MCF 10A (cell line): ENCODE measurements around the gene NFATC3. TPM values are rescaled to one million over a fixed set of nuclear protein-coding genes. Genes with fewer than 3 reads are reported as not detected.

Experiments used
- BruUV-seq: library from RNA; stranded (reverse); fragments of 400-500 nt; replicated peaks from 2 replicates; lab custom pipeline; 2021; lab: Mats Ljungman, UMichigan
- CTCF ChIA-PET: fragments of 300-600 bp; sonication (Branson Sonifier 250); formaldehyde crosslinking; extraction: SDS; loops from one replicate; lab custom pipeline; 2021; ENCODE audit warnings: antibody characterized with exemption, inconsistent platforms; lab: Yijun Ruan, JAX
- POLR2A ChIA-PET: fragments of 300-600, 350-650 bp; sonication (Branson Sonifier 250); formaldehyde crosslinking; extraction: SDS; loops from one replicate; lab custom pipeline; 2020; ENCODE audit warnings: antibody characterized with exemption, inconsistent platforms; lab: Yijun Ruan, JAX
- DNase-seq: peaks from one replicate; pipeline ENCODE4 v3.0.0-alpha.2; 2018; ENCODE audit not compliant: unreplicated experiment
- H3K27ac Mint-ChIP-seq: one replicate; pipeline ENCODE4 v1.8.0; 2022; ENCODE audit warnings: mild to moderate bottlenecking, low read depth, mixed read lengths; ENCODE audit not compliant: unreplicated experiment
- H3K27me3 Mint-ChIP-seq: one replicate; pipeline ENCODE4 v1.8.0; 2022; ENCODE audit warnings: mixed read lengths; ENCODE audit not compliant: insufficient read depth, unreplicated experiment
- H3K36me3 Mint-ChIP-seq: one replicate; pipeline ENCODE4 v1.8.0; 2022; ENCODE audit warnings: mild to moderate bottlenecking, moderate library complexity, mixed read lengths; ENCODE audit not compliant: insufficient read depth, unreplicated experiment
- H3K4me1 Mint-ChIP-seq: one replicate; pipeline ENCODE4 v1.8.0; 2022; ENCODE audit warnings: mixed read lengths; ENCODE audit not compliant: insufficient read depth, unreplicated experiment
- H3K4me3 Mint-ChIP-seq: one replicate; pipeline ENCODE4 v1.8.0; 2022; ENCODE audit warnings: mild to moderate bottlenecking, moderate library complexity, mixed read lengths; ENCODE audit not compliant: unreplicated experiment
- H3K9me3 Mint-ChIP-seq: one replicate; pipeline ENCODE4 v1.8.0; 2022; ENCODE audit warnings: mixed read lengths; ENCODE audit not compliant: unreplicated experiment
- intact Hi-C: fragments of 100-400 bp; cut with micrococcal nuclease; formaldehyde crosslinking; loops from 2 replicates; pipeline ENCODE4 v1.14.1; 2022
- total RNA-seq: library from RNA; stranded (reverse); gene quantifications from 2 replicates; pipeline ENCODE4 v1.2.3, GENCODE V29; 2022
- TF ChIP-seq, protein P1 (sequence below): fragments of 200-600 bp; IDR thresholded peaks from one replicate; pipeline ENCODE4 v1.8.0; 2022; ENCODE audit warnings: antibody characterized with exemption, mild to moderate bottlenecking; ENCODE audit not compliant: unreplicated experiment

NFATC3 gene
- total RNA-seq, 1 experiment from 2014 or later: 24.1 TPM

GRCh38 chr16:68236137-68236825 lies 151.1 kb downstream of the NFATC3 start:
- Mint-ChIP-seq H3K9me3 (no peaks in the 10 kb centered on the region), H3K36me3 (peaks cover 30% of the 10 kb centered on the region), H3K4me1 (peaks cover 16% of the 10 kb centered on the region), H3K27ac (peak overlapping the region; percentile 94), H3K4me3 (peak overlapping the region; percentile 81), H3K27me3 (no peaks in the 10 kb centered on the region)
- TF ChIP-seq, protein P1, sequence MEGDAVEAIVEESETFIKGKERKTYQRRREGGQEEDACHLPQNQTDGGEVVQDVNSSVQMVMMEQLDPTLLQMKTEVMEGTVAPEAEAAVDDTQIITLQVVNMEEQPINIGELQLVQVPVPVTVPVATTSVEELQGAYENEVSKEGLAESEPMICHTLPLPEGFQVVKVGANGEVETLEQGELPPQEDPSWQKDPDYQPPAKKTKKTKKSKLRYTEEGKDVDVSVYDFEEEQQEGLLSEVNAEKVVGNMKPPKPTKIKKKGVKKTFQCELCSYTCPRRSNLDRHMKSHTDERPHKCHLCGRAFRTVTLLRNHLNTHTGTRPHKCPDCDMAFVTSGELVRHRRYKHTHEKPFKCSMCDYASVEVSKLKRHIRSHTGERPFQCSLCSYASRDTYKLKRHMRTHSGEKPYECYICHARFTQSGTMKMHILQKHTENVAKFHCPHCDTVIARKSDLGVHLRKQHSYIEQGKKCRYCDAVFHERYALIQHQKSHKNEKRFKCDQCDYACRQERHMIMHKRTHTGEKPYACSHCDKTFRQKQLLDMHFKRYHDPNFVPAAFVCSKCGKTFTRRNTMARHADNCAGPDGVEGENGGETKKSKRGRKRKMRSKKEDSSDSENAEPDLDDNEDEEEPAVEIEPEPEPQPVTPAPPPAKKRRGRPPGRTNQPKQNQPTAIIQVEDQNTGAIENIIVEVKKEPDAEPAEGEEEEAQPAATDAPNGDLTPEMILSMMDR: no peak
- intact Hi-C loops: loop anchor here (2.0 to 5.0 kb wide), 2 partner anchors 149 to 269 kb away; partner anchors contain the start of gene SLC12A4
- ChIA-PET CTCF (interaction anchor here (4.2 kb wide), 1 partner anchor 92 kb away, joined by 18 read pairs; no protein-coding TSS in a partner anchor), POLR2A (interaction anchor here (0.6 to 6.0 kb wide), 33 partner anchors 9 to 577 kb away, joined by 3 to 99 read pairs (median 6); partner anchors contain the start of genes DDX28, DUS2, NFATC3 and PLA2G15)
- DNase-seq: peak; percentile 85
- TSS peak; percentile 59 for BruUV-seq

DNA sequence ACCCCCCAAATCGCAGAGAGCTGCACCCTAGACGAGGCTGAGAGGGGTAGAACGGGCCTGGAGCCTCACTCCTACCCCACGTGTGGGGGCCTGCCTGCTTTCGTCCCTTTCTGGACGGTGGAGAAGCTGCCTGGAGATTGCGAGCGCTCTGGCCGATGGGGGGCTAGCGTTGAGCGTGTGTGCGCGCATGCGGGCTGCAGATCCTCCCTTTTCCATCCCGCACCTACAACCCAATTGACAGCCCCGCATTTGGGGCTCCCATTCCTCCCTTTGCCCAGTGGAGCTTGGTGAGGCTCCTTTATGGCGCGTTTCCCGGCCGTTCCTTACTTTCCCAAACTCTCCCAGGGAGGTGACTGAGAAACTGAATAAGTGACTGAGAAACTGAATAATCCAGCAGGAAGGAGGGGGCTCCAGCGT lies 151.7 kb downstream of the NFATC3 start:
- DNase-seq: no peak
- peaks cover 16% of the 10 kb centered on the region for H3K4me1 Mint-ChIP-seq
- BruUV-seq: TSS peak; percentile 27
- H3K36me3 Mint-ChIP-seq: peaks cover 25% of the 10 kb centered on the region
- H3K9me3 Mint-ChIP-seq: no peaks in the 10 kb centered on the region
- ChIA-PET POLR2A (interaction anchor here (0.5 to 6.0 kb wide), 40 partner anchors 8 to 1067 kb away, joined by 3 to 99 read pairs (median 6); partner anchors contain the start of genes NFATC3, NOL3, PLA2G15 and PRMT7), CTCF (interaction anchor here (4.2 kb wide), 1 partner anchor 92 kb away, joined by 18 read pairs; no protein-coding TSS in a partner anchor)
- peak overlapping the region; percentile 81 for H3K4me3 Mint-ChIP-seq
- peak overlapping the region; percentile 94 for H3K27ac Mint-ChIP-seq
- TF ChIP-seq, protein P1: no peak
- no peaks in the 10 kb centered on the region for H3K27me3 Mint-ChIP-seq
- intact Hi-C loops: loop anchor here (1.0 to 5.0 kb wide), 3 partner anchors 91 to 270 kb away; partner anchors contain the start of gene SLC12A4

DNA sequence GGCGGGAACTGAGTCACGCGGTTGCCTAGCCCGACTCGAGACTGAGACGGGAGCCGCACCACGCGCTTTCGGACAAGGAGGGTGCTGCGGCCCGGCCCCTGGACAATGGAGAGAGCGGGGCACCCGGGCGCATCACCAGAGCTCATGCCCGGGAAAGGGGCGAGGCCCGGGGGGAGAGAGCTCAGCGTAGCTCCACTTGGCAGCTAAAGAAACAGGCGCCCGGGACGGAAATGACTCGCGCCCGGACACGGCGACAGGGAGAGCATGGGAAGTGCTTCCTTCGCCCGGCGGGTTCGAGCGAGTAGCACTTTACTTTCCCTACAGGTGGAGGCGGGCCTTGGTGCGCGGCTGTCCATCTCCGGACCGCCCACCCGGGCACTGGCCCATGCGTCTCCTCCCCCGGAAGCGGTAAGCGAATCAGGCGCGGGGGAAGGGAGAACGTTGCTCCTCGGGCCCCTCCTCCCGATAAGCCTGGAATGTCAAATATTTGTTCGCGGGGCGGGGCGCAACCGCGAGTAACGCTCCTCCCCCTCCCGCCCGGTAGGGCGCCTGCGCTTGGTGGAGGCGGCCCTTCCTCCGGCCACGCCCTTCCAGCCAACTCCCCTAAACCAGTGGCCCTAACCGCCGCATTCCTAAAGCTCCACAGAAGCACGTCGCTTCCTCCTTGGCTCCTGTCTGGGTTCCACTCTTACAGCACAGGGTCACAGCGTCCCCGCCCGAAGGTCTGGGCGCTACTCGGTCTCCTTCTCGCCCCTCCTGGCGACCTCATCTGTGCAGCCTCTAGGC lies 152.3 kb downstream of the NFATC3 start:
- intact Hi-C loops: loop anchor here (1.0 to 5.0 kb wide), 3 partner anchors 91 to 270 kb away; partner anchors contain the start of gene SLC12A4
- POLR2A ChIA-PET: interaction anchor here (0.5 to 6.0 kb wide), 42 partner anchors 8 to 1067 kb away, joined by 3 to 99 read pairs (median 6); partner anchors contain the start of genes NFATC3, NOL3, PLA2G15 and PRMT7
- peaks cover 21% of the 10 kb centered on the region for H3K36me3 Mint-ChIP-seq
- peaks cover 16% of the 10 kb centered on the region for H3K4me1 Mint-ChIP-seq
- peak overlapping the region; percentile 94 for H3K27ac Mint-ChIP-seq
- TF ChIP-seq, protein P1: no peak
- no peaks in the 10 kb centered on the region for H3K9me3 Mint-ChIP-seq
- no TSS peak for BruUV-seq
- peak; percentile 98 for DNase-seq
- CTCF ChIA-PET: interaction anchor here (0.5 to 4.2 kb wide), 5 partner anchors 27 to 258 kb away, joined by 3 to 18 read pairs (median 4); partner anchors contain the start of gene SLC7A6
- H3K27me3 Mint-ChIP-seq: no peaks in the 10 kb centered on the region
- peak overlapping the region; percentile 81 for H3K4me3 Mint-ChIP-seq
